HepG2 (cell line): ENCODE data around the gene PCGF2. TPM values are rescaled to one million over a fixed set of nuclear protein-coding genes. Genes with fewer than 3 reads are reported as not detected.

Experiments
- ATF1 ChIP-seq: IDR thresholded peaks from 2 replicates; pipeline ENCODE4 v1.6.1; 2016; ENCODE audit warnings: mild to moderate bottlenecking, control low read depth
- CCDC6 ChIP-seq: sonication (generic); formaldehyde crosslinking; IDR thresholded peaks from 2 replicates; pipeline ENCODE4 v1.8.1; 2022; ENCODE audit warnings: mild to moderate bottlenecking, missing genetic modification reagents, moderate library complexity
- FOSL2 ChIP-seq: sonication (generic); formaldehyde crosslinking; IDR thresholded peaks from 2 replicates; pipeline ENCODE4 v1.4.0; 2020; ENCODE audit warnings: missing genetic modification reagents
- FOXP4 ChIP-seq: sonication (generic); formaldehyde crosslinking; IDR thresholded peaks from 2 replicates; pipeline ENCODE4 v1.4.0; 2020; ENCODE audit warnings: missing genetic modification reagents
- HES4 ChIP-seq: sonication (generic); formaldehyde crosslinking; IDR thresholded peaks from 2 replicates; pipeline ENCODE4 v1.9.0; 2021; ENCODE audit warnings: mild to moderate bottlenecking, missing genetic modification reagents, borderline replicate concordance
- HOXA9 ChIP-seq: sonication (generic); formaldehyde crosslinking; IDR thresholded peaks from 2 replicates; pipeline ENCODE4 v1.8.1; 2022; ENCODE audit warnings: missing genetic modification reagents, mild to moderate bottlenecking, moderate library complexity, borderline replicate concordance
- IKZF1 ChIP-seq: fragments of 450-650 bp; IDR thresholded peaks from 2 replicates; pipeline ENCODE4 v1.7.1; 2016
- KDM5B ChIP-seq: sonication (generic); formaldehyde crosslinking; IDR thresholded peaks from 2 replicates; pipeline ENCODE4 v1.4.0; 2020; ENCODE audit warnings: missing genetic modification reagents, mild to moderate bottlenecking, borderline replicate concordance
- KLF15 ChIP-seq: sonication (generic); formaldehyde crosslinking; IDR thresholded peaks from 2 replicates; pipeline ENCODE4 v1.8.1; 2023; ENCODE audit warnings: borderline replicate concordance, mild to moderate bottlenecking, inconsistent platforms, missing genetic modification reagents, mixed read lengths
- NCOA5 ChIP-seq: sonication (generic); formaldehyde crosslinking; IDR thresholded peaks from 2 replicates; pipeline ENCODE4 v1.4.0; 2020; ENCODE audit warnings: missing genetic modification reagents
- NFE2L1 ChIP-seq: sonication (generic); formaldehyde crosslinking; IDR thresholded peaks from 2 replicates; pipeline ENCODE4 v1.4.0; 2020; ENCODE audit warnings: missing genetic modification reagents, mild to moderate bottlenecking, borderline replicate concordance
- PAWR ChIP-seq: sonication (generic); formaldehyde crosslinking; IDR thresholded peaks from 2 replicates; pipeline ENCODE4 v1.4.0; 2020; ENCODE audit warnings: missing genetic modification reagents, mild to moderate bottlenecking, borderline replicate concordance
- PAX8 ChIP-seq: sonication (generic); formaldehyde crosslinking; IDR thresholded peaks from 2 replicates; pipeline ENCODE4 v1.8.0; 2022; ENCODE audit warnings: mild to moderate bottlenecking, missing genetic modification reagents, borderline replicate concordance
- RFXAP ChIP-seq: sonication (generic); formaldehyde crosslinking; IDR thresholded peaks from 2 replicates; pipeline ENCODE4 v1.4.0; 2020; ENCODE audit warnings: missing genetic modification reagents, borderline replicate concordance
- RNF2 ChIP-seq: fragments of 450-650 bp; conservative IDR thresholded peaks from 2 replicates; pipeline ENCODE4 v1.6.1; 2016; ENCODE audit warnings: low read depth
- SAP130 ChIP-seq: IDR thresholded peaks from 2 replicates; pipeline ENCODE4 v1.6.1; 2016; ENCODE audit warnings: low read depth
- TBP ChIP-seq: sonication (generic); formaldehyde crosslinking; IDR thresholded peaks from 2 replicates; pipeline ENCODE4 v1.5.0; 2020; ENCODE audit warnings: missing genetic modification reagents
- TBX3 ChIP-seq: fragments of 450-650 bp; IDR thresholded peaks from 2 replicates; pipeline ENCODE4 v1.6.1; 2017; ENCODE audit warnings: antibody characterized with exemption, mild to moderate bottlenecking, inconsistent platforms, borderline replicate concordance
- TP53 ChIP-seq: sonication (generic); formaldehyde crosslinking; conservative IDR thresholded peaks from 2 replicates; pipeline ENCODE4 v1.4.0; 2020; ENCODE audit warnings: missing genetic modification reagents
- YEATS2 ChIP-seq: sonication (generic); formaldehyde crosslinking; IDR thresholded peaks from 2 replicates; pipeline ENCODE4 v1.4.0; 2020; ENCODE audit warnings: missing genetic modification reagents, borderline replicate concordance
- ZBTB46 ChIP-seq: sonication (generic); formaldehyde crosslinking; IDR thresholded peaks from 2 replicates; pipeline ENCODE4 v1.4.0; 2020; ENCODE audit warnings: mild to moderate bottlenecking, missing genetic modification reagents, borderline replicate concordance
- ZKSCAN8 ChIP-seq: IDR thresholded peaks from 2 replicates; pipeline ENCODE4 v1.6.1; 2016; ENCODE audit warnings: borderline replicate concordance, missing genetic modification reagents, missing compliant biosample characterization
- ZNF260 ChIP-seq: sonication (generic); formaldehyde crosslinking; IDR thresholded peaks from 2 replicates; pipeline ENCODE4 v1.4.0; 2020; ENCODE audit warnings: missing genetic modification reagents, low read depth, mild to moderate bottlenecking, borderline replicate concordance
- ZNF343 ChIP-seq: sonication (generic); formaldehyde crosslinking; IDR thresholded peaks from 2 replicates; pipeline ENCODE4 v1.4.0; 2020; ENCODE audit warnings: mild to moderate bottlenecking, missing genetic modification reagents
- ZNF550 ChIP-seq: sonication (generic); formaldehyde crosslinking; IDR thresholded peaks from 2 replicates; pipeline ENCODE4 v1.4.0; 2020; ENCODE audit warnings: mild to moderate bottlenecking, missing genetic modification reagents, borderline replicate concordance
- ZNF589 ChIP-seq: sonication (generic); formaldehyde crosslinking; conservative IDR thresholded peaks from 2 replicates; pipeline ENCODE4 v1.8.0; 2022; ENCODE audit warnings: mild to moderate bottlenecking, moderate library complexity, missing genetic modification reagents
- ZNF629 ChIP-seq: sonication (generic); formaldehyde crosslinking; conservative IDR thresholded peaks from 2 replicates; pipeline ENCODE4 v1.5.0; 2020; ENCODE audit warnings: missing genetic modification reagents
- ZNF839 ChIP-seq: sonication (generic); formaldehyde crosslinking; IDR thresholded peaks from 2 replicates; pipeline ENCODE4 v1.4.0; 2020; ENCODE audit warnings: missing genetic modification reagents, mild to moderate bottlenecking, borderline replicate concordance
- polyA plus RNA-seq, 8 experiments: library from polyadenylated mRNA; depleted of rRNA in 3 of 8; stranded (reverse) in 7 of 8; unstranded in 1 of 8; fragments of >200 nt; fragmentation: Illumina TruSeq in 4 of 8; extraction: Trizol in 4 of 8; gene quantifications; 2 replicates each; pipeline versions ENCODE4 v1.2.1 to v1.2.3, GENCODE V29; 2011 to 2016; ENCODE audit warnings: low read depth in 4 of 8, missing spikeins in 1 of 8, mixed read lengths in 1 of 8; ENCODE audit not compliant: insufficient read depth in 1 of 8
- total RNA-seq, 5 experiments: library from RNA; depleted of rRNA; stranded (reverse); fragments of >200 nt; fragmentation: Illumina TruSeq; extraction: Trizol; gene quantifications; 2 replicates each; pipeline ENCODE4 v1.2.3, GENCODE V29; 2016; ENCODE audit warnings: low read depth in 1 of 5

The PCGF2 gene
- total and polyA plus RNA-seq, 2 of the 13 experiments (the other 11 are each of a cell fraction or from before 2014, with no cell fraction given) = 11.6 to 29.4 TPM

- TF ChIP-seq HES4 (CRISPR knock-in tag) (peak; percentile 77; the same call in 1 of the 2 replicates), PAWR (no peak), ZNF589 (CRISPR knock-in tag) (peak; percentile 84; the same call in 1 of the 2 replicates), TBX3 (no peak), SAP130 (CRISPR knock-in tag) (peak; percentile 98), ZNF839 (CRISPR knock-in tag) (0 out of 2 replicates have a peak, but pooled peaks have one; percentile 40), KLF15 (CRISPR knock-in tag) (peak; percentile 88), ZKSCAN8 (CRISPR knock-in tag) (no peak), RFXAP (CRISPR knock-in tag) (peak; percentile 58; the same call in 1 of the 2 replicates), ZNF629 (CRISPR knock-in tag) (no peak), NCOA5 (CRISPR knock-in tag) (no peak), FOSL2 (CRISPR knock-in tag) (no peak; the same call in 1 of the 2 replicates), ZNF260 (CRISPR knock-in tag) (no peak), KDM5B (CRISPR knock-in tag) (peak; percentile 72; the same call in 1 of the 2 replicates), HOXA9 (0 out of 2 replicates have a peak, but pooled peaks have one; percentile 67), IKZF1 (no peak), ZNF343 (CRISPR knock-in tag) (peak; percentile 77; the same call in 1 of the 2 replicates), RNF2 (0 out of 2 replicates have a peak, but pooled peaks have one; percentile 51), FOXP4 (CRISPR knock-in tag) (peak; percentile 75), CCDC6 (CRISPR knock-in tag) (peak; percentile 92; the same call in 1 of the 2 replicates), TP53 (CRISPR knock-in tag) (no peak), NFE2L1 (CRISPR knock-in tag) (0 out of 2 replicates have a peak, but pooled peaks have one; percentile 61), ZNF550 (CRISPR knock-in tag) (no peak), YEATS2 (peak; percentile 80), PAX8 (no peak), TBP (no peak; the same call in 1 of the 2 replicates), ZBTB46 (CRISPR knock-in tag) (0 out of 2 replicates have a peak, but pooled peaks have one; percentile 14), ATF1 (CRISPR knock-in tag) (no peak)
Measured at GRCh38 chr17:38749223-38750043, 1.3 kb upstream of the PCGF2 start (continued).
